Astrocyte (in vitro differentiated cells and primary cell): Measurements from ENCODE around the gene LRCH1.

Experiments used
- EZH2 ChIP-seq: IDR thresholded peaks from 2 replicates; pipeline ENCODE4 v1.6.1; 2012; ENCODE audit warnings: mild to moderate bottlenecking, low read length, inconsistent platforms; ENCODE audit not compliant: insufficient read depth
- TF ChIP-seq, protein P1 (sequence below): IDR thresholded peaks from 2 replicates; pipeline ENCODE4 v1.5.1; 2011; ENCODE audit warnings: low read depth, mild to moderate bottlenecking, inconsistent platforms, low read length, moderate library complexity; ENCODE audit not compliant: insufficient read depth

DNA sequence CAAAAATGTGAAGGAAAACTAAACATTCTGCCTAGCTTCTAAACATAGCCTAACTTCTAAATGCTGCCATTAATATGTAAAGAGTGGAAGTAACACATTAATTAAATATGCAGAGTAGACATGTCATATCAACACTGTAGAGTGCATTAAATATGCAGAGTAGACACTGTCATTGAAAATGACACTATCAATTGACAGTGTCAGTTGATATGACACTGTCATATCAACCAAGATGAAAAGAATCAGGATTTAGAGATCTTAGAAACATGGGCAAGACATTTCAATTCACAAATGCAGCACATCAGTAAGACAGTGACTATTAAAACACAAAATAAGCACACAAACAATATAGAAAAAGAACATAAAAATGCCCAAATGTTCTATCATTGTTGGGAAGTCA is 218.7 kb downstream of the LRCH1 start:
- TF ChIP-seq, protein P1, sequence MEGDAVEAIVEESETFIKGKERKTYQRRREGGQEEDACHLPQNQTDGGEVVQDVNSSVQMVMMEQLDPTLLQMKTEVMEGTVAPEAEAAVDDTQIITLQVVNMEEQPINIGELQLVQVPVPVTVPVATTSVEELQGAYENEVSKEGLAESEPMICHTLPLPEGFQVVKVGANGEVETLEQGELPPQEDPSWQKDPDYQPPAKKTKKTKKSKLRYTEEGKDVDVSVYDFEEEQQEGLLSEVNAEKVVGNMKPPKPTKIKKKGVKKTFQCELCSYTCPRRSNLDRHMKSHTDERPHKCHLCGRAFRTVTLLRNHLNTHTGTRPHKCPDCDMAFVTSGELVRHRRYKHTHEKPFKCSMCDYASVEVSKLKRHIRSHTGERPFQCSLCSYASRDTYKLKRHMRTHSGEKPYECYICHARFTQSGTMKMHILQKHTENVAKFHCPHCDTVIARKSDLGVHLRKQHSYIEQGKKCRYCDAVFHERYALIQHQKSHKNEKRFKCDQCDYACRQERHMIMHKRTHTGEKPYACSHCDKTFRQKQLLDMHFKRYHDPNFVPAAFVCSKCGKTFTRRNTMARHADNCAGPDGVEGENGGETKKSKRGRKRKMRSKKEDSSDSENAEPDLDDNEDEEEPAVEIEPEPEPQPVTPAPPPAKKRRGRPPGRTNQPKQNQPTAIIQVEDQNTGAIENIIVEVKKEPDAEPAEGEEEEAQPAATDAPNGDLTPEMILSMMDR = no peak
- no peak for TF ChIP-seq EZH2
